ENCODE data around the gene CELA2B.

Gene CELA2B

DNA sequence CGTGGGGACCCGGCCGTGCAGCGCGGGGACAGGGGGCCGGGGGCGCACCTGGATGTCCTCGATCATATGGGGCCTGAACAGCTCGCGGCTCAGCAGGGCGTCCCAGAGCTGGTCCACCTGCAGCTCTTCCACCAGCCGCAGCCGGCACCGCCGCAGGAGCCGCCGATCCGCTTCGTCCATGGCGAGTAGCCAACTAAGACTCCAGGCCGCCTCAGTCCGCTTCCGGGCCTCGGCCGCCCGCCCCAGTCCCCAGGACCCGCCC is 48.0 kb downstream of the CELA2B start, which contains the start of gene CASP9:
CASP9 (minus strand) TSS at position 195 of the 262 bp plus-strand sequence; CDS start at position 180, 15 bp downstream.
- DNase-seq: no peak

DNA sequence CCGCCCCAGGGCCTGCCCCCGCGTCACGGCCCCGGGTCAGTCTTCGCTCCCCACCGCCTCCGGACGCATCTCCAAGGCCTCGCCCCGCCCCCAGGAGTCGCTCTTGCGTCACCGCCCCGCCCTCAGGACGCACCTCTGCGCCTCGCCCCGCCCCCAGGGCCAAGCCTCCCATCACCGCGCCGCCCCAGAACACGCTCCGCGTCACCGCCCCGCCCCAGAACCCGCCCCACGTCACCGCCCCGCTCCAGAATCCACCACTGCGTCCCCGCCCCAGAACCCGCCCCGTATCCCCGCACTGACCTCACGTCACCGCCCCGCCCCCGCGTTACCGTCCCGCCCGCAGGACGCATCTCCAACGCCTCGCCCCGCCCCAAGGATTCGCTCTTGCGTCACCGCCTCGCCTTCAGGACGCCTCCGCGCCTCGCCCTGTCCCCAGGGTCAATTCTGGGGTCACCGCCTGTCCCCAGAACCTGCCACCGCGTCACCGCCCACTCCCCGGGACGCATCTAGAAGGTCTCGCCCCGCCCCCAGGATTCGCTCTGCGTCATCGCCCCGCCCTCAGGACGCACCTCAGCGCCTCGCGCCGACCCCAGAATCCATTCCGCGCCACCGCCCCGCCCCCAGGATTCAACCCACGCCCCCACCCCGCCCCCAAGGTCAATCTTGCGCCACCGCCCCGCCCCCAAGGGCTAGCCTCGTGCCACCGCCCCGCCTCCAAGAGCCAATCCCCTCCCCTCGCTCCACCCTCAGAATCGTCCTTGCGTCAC is 48.6 kb downstream of the CELA2B start:
- peak; percentile 95 to 100 (median 99) for DNase-seq

DNA sequence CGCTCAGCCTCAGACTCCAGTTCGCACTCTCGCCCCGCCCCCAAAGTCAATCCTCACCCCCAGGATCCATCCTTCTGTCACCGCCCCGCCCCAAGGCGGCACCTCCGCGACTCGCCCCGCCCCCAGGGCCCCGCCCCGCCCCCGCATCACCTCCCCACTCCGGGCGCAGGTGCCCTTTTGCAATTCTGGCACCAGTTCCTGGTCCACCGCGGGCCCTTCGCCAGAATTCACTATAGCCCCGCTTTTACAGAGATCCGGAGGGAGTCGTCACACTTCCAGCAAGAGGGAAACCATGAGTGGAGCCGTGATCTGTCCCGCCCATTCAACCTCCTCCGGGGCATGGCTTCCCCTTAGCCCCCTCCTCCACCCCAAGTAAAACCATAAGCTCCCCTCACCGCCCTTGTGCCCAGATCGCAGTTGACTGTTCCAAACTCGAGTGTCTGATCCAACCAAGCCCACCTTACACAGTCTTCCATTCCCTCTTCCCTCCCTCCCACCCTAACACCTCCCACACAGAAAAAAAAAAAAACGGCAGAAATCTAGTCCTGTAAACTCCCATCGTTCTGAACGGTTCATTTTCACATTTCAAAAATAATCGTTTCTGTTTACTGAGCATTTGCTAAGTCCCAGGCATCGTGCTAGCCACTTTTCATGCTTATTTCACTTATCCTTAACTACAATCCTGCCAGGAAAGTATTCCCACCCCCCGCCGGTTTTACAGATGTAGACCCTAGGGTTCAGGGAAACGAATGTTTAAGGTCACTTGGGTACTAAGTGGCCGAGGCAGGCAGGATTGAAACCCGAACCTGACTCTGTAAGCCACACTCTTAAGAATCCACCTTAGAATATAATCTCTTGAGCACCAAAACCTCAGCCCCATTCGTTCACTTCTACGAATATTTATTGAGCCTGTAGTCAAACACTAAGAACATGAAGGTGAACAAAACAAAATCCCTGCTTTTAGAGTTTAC is 49.4 kb downstream of the CELA2B start:
- peak in 3 of 58 donors; percentile 36 to 79 (median 38) for DNase-seq

DNA sequence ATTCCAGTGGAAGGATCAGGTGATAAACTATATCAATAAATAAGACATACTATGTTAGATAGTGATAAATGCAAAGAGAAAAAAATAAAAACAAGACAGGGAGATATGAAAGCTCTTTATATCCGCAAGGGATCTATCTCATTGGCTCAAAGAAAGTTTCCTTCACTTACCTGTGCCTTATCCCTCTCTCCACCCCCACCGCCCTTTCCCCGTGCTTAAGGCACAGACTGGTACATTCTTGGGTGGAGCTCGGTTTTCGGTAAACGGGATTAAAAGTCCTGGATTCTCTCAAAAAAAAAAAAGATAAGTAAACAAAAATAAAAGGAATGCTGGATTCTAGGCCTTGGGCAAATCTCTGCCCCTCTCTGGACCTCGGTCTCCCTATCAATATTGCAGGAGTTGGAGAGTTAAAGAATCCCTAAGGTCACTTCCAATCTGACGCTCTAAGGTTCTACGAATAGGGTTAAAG is 50.2 kb downstream of the CELA2B start:
- no peak for DNase-seq

DNA sequence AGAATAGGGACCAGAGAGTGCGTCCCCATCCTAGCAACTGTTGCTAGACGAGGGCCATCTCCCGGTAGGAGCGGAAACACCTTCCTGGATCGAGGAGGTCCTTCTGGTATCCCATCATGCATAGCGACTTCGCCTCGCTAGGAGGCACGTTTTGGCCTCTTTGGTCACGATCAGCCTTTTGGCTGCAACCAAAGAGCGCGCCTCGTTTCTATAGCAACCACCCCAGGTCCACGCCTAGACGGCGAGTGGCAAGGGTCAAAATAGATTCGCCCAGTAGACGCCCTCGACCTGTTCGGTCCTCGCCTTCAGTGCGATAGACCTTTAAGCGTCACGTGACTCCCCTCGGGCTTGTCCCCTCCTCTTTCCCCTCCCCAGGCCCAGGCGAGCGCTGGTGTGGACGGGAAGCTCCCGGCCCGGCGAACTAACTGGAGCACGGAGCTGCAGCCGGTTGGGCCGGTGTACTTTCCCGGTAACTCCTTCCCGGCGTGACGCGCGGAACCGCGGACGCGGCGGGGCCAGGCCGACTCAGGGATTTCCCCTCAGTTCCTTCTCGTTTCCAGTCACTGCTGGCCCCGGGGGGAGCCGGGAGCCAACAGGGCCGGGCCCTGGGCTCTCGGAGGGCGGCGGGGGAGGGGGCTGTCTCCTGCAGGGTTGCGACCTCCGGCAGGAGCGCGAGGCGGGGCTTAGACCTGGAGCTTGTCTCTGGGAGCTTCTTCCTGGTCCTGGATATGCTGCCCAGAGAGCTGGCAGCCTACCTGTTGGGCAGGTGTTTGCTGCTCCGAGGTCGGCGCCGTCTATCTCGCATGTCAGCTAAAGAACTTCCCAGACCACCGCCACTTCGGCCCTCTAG is 50.8 kb downstream of the CELA2B start, which contains the start of gene DNAJC16:
DNAJC16 (plus strand) TSS at position 359 of the 850 bp plus-strand sequence. CDS start 2,258 bp downstream, outside the sequence.
- peak; percentile 90 to 100 (median 99) for DNase-seq

DNA sequence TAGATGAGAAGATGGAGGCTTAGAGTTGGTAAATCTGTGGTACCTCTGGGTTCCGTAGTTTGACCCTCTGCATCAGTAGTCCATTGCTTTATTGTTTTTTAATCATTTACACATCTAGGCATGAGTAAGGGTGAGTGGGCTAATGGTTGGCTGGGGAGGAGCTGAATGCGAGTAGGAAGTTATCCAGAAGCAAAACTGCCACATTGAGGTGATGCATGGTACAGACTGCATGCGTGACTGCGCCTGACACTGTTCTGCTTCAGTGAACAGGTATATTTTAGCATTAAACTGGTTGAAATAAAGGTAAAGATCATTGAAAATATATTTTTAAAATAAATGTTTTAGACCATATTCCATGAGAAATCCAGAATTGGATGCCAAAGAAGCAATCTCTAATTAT is 55.1 kb downstream of the CELA2B start:
- DNase-seq: no peak

DNA sequence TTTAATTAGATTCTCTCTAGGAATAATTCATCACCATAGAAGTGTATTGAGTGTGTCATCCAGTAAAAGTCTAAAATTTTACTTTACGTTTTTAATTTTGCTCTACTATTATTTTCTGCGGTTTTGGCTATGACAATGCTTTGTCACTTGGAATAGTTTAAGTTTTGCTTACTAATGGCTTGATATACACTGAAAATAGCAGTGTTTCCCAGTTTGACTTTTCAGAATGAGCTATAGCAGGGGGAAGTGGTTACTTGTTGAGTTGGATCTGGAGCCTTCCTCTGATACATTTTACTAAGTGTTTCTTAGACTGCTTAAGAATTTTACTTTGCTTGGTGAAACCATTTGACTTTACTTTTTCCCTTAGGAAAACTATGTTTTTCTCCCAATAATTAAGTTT is 55.8 kb downstream of the CELA2B start:
- no peak for DNase-seq

DNA sequence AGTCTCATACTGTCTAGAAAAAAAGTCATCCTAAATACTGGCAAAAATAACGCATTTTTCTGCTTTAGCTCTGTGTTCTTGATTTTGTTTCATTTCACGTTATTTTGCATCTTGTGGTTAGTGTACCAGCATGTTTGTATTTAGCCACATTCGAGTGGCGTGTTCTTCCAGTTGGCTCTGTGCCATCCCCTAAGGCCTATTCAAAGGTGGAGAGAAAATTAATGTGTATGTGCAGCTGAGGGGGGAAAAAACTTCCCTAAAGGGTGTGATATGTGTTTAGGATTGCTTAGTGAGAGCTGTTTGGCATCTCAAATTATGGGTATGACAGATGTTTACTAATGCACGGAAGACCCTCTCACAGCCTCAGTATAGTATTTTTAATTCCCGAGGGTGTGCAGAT is 62.9 kb downstream of the CELA2B start:
- DNase-seq: no peak

DNA sequence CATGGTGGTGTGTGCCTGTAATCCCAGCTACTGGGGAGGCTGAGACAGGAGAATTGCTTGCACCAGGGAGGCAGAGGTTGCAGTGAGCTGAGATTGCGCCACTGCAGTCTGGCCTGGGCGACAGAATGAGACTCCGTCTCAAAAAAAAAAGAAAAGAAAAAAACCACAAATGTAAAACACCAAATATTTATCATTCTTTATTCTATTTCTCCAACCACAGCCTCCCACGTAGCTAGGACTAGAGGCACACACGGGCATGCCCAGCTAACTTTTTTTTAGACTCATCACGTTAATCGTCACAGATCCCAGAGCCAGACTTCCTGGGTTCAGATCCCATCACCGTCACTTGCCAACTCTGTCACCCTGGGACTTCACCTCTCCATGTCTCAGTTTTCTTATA is 64.3 kb downstream of the CELA2B start:
- no peak for DNase-seq
